ENCODE data around the gene SINHCAF. TPM values are rescaled to one million over a fixed set of nuclear protein-coding genes. Genes with fewer than 3 reads are reported as not detected.

Gene SINHCAF
- total RNA-seq, 1 donor from 2014 or later = 270 TPM

- H3K27me3 Mint-ChIP-seq (ENCODE audit: insufficient read depth) = no peaks in the 10 kb centered on the region
- H3K27ac Mint-ChIP-seq = no peak overlapping the region
- H3K4me1 Mint-ChIP-seq (ENCODE audit: low read depth) = peaks cover 45% of the 10 kb centered on the region
Observed at GRCh38 chr12:31311634-31312258, 14.2 kb downstream of the SINHCAF start.

GRCh38 chr12:31310488-31310887 is 15.5 kb downstream of the SINHCAF start:
- peaks cover 55% of the 10 kb centered on the region for H3K36me3 Mint-ChIP-seq (ENCODE audit: low read depth)
- H3K27me3 Mint-ChIP-seq (ENCODE audit: insufficient read depth) = no peaks in the 10 kb centered on the region
- H3K4me3 Mint-ChIP-seq = no peak overlapping the region
- H3K9me3 Mint-ChIP-seq = peaks cover 13% of the 10 kb centered on the region
- intact Hi-C loops (cut with micrococcal nuclease) = no loop called here
- DNase-seq (ENCODE audit: low spot score) = no peak
- H3K27ac Mint-ChIP-seq = no peak overlapping the region
- peaks cover 47% of the 10 kb centered on the region for H3K4me1 Mint-ChIP-seq (ENCODE audit: low read depth)

More at GRCh38 chr12:31311634-31312258, 14.2 kb downstream of the SINHCAF start:
- Mint-ChIP-seq H3K9me3 (peaks cover 13% of the 10 kb centered on the region), H3K4me3 (no peak overlapping the region), H3K36me3 (ENCODE audit: low read depth) (peaks cover 51% of the 10 kb centered on the region)
- intact Hi-C loops (cut with micrococcal nuclease) = no loop called here
- no peak for DNase-seq (ENCODE audit: low spot score)

GRCh38 chr12:31309279-31309678 is 16.7 kb downstream of the SINHCAF start:
- Mint-ChIP-seq H3K36me3 (ENCODE audit: low read depth) (peaks cover 57% of the 10 kb centered on the region), H3K27me3 (ENCODE audit: insufficient read depth) (no peaks in the 10 kb centered on the region), H3K27ac (no peak overlapping the region), H3K9me3 (peaks cover 13% of the 10 kb centered on the region), H3K4me1 (ENCODE audit: low read depth) (peaks cover 46% of the 10 kb centered on the region), H3K4me3 (no peak overlapping the region)
- intact Hi-C loops (cut with micrococcal nuclease) = no loop called here
- no peak for DNase-seq (ENCODE audit: low spot score)

- peaks cover 43% of the 10 kb centered on the region for H3K4me1 Mint-ChIP-seq (ENCODE audit: low read depth)
- no peak overlapping the region for H3K4me3 Mint-ChIP-seq
- peaks cover 63% of the 10 kb centered on the region for H3K36me3 Mint-ChIP-seq (ENCODE audit: low read depth)
- H3K27me3 Mint-ChIP-seq (ENCODE audit: insufficient read depth) = no peaks in the 10 kb centered on the region
- intact Hi-C loops (cut with micrococcal nuclease) = no loop called here
- DNase-seq (ENCODE audit: low spot score) = no peak
- no peak overlapping the region for H3K27ac Mint-ChIP-seq
- H3K9me3 Mint-ChIP-seq = peaks cover 13% of the 10 kb centered on the region
Observed at GRCh38 chr12:31308116-31308515, 17.8 kb downstream of the SINHCAF start.

- Mint-ChIP-seq H3K9me3 (peaks cover 7% of the 10 kb centered on the region), H3K4me1 (ENCODE audit: low read depth) (peaks cover 32% of the 10 kb centered on the region), H3K27ac (no peak overlapping the region), H3K36me3 (ENCODE audit: low read depth) (peaks cover 61% of the 10 kb centered on the region), H3K27me3 (ENCODE audit: insufficient read depth) (no peaks in the 10 kb centered on the region), H3K4me3 (no peak overlapping the region)
- DNase-seq (ENCODE audit: low spot score) = no peak
- intact Hi-C loops (cut with micrococcal nuclease) = no loop called here
Observed at GRCh38 chr12:31306866-31307265, 19.1 kb downstream of the SINHCAF start.

- Mint-ChIP-seq H3K4me1 (ENCODE audit: low read depth) (peaks cover 36% of the 10 kb centered on the region), H3K36me3 (ENCODE audit: low read depth) (peaks cover 55% of the 10 kb centered on the region), H3K27ac (no peak overlapping the region), H3K9me3 (no peaks in the 10 kb centered on the region), H3K4me3 (no peak overlapping the region), H3K27me3 (ENCODE audit: insufficient read depth) (no peaks in the 10 kb centered on the region)
- intact Hi-C loops (cut with micrococcal nuclease) = no loop called here
- DNase-seq (ENCODE audit: low spot score) = no peak
Observed at GRCh38 chr12:31303466-31303865, 22.5 kb downstream of the SINHCAF start.

- H3K36me3 Mint-ChIP-seq (ENCODE audit: low read depth) = peaks cover 61% of the 10 kb centered on the region
- intact Hi-C loops (cut with micrococcal nuclease) = loop anchor here (2.0 kb wide), 1 partner anchor 15 kb away; no protein-coding TSS in a partner anchor
- H3K4me3 Mint-ChIP-seq = no peak overlapping the region
- no peak overlapping the region for H3K27ac Mint-ChIP-seq
- no peaks in the 10 kb centered on the region for H3K27me3 Mint-ChIP-seq (ENCODE audit: insufficient read depth)
- no peak for DNase-seq (ENCODE audit: low spot score)
- no peaks in the 10 kb centered on the region for H3K9me3 Mint-ChIP-seq
- H3K4me1 Mint-ChIP-seq (ENCODE audit: low read depth) = peaks cover 30% of the 10 kb centered on the region
Observed at GRCh38 chr12:31301311-31301710, 24.6 kb downstream of the SINHCAF start.

- intact Hi-C loops (cut with micrococcal nuclease) = loop anchor here (2.0 kb wide), 1 partner anchor 16 kb away; no protein-coding TSS in a partner anchor
- H3K27me3 Mint-ChIP-seq (ENCODE audit: insufficient read depth) = no peaks in the 10 kb centered on the region
- no peaks in the 10 kb centered on the region for H3K9me3 Mint-ChIP-seq
- no peak overlapping the region for H3K4me3 Mint-ChIP-seq
- H3K4me1 Mint-ChIP-seq (ENCODE audit: low read depth) = peaks cover 25% of the 10 kb centered on the region
- DNase-seq (ENCODE audit: low spot score) = no peak
- H3K36me3 Mint-ChIP-seq (ENCODE audit: low read depth) = peaks cover 61% of the 10 kb centered on the region
- H3K27ac Mint-ChIP-seq = no peak overlapping the region
Observed at GRCh38 chr12:31300783-31301182, 25.2 kb downstream of the SINHCAF start.

- DNase-seq (ENCODE audit: low spot score) = no peak
- intact Hi-C loops (cut with micrococcal nuclease) = loop anchor here (2.0 kb wide), 1 partner anchor 16 kb away; no protein-coding TSS in a partner anchor
- Mint-ChIP-seq H3K9me3 (no peaks in the 10 kb centered on the region), H3K27me3 (ENCODE audit: insufficient read depth) (no peaks in the 10 kb centered on the region), H3K4me3 (no peak overlapping the region), H3K36me3 (ENCODE audit: low read depth) (peaks cover 62% of the 10 kb centered on the region), H3K4me1 (ENCODE audit: low read depth) (peaks cover 25% of the 10 kb centered on the region), H3K27ac (no peak overlapping the region)
Observed at GRCh38 chr12:31300341-31300740, 25.6 kb downstream of the SINHCAF start.

GRCh38 chr12:31298922-31299321 is 27.0 kb downstream of the SINHCAF start:
- H3K4me3 Mint-ChIP-seq = no peak overlapping the region
- no peaks in the 10 kb centered on the region for H3K27me3 Mint-ChIP-seq (ENCODE audit: insufficient read depth)

GRCh38 chr12:31298515-31298910 is 27.4 kb downstream of the SINHCAF start:
- H3K4me1 Mint-ChIP-seq (ENCODE audit: low read depth) = peaks cover 19% of the 10 kb centered on the region
- no peak overlapping the region for H3K27ac Mint-ChIP-seq
- intact Hi-C loops (cut with micrococcal nuclease) = no loop called here

More at GRCh38 chr12:31298922-31299321, 27.0 kb downstream of the SINHCAF start:
- Mint-ChIP-seq H3K4me1 (ENCODE audit: low read depth) (peaks cover 17% of the 10 kb centered on the region), H3K27ac (peak overlapping the region; percentile 61), H3K9me3 (no peaks in the 10 kb centered on the region), H3K36me3 (ENCODE audit: low read depth) (peaks cover 59% of the 10 kb centered on the region)
- intact Hi-C loops (cut with micrococcal nuclease) = no loop called here
- no peak for DNase-seq (ENCODE audit: low spot score)

GRCh38 chr12:31297572-31298514 is 28.1 kb downstream of the SINHCAF start:
- Mint-ChIP-seq H3K9me3 (no peaks in the 10 kb centered on the region), H3K4me1 (ENCODE audit: low read depth) (peaks cover 23% of the 10 kb centered on the region), H3K27me3 (ENCODE audit: insufficient read depth) (no peaks in the 10 kb centered on the region), H3K4me3 (no peak overlapping the region), H3K27ac (no peak overlapping the region), H3K36me3 (ENCODE audit: low read depth) (peaks cover 58% of the 10 kb centered on the region)
- DNase-seq (ENCODE audit: low spot score) = no peak
- intact Hi-C loops (cut with micrococcal nuclease) = no loop called here

More at GRCh38 chr12:31298515-31298910, 27.4 kb downstream of the SINHCAF start:
- no peak for DNase-seq (ENCODE audit: low spot score)
- Mint-ChIP-seq H3K9me3 (no peaks in the 10 kb centered on the region), H3K27me3 (ENCODE audit: insufficient read depth) (no peaks in the 10 kb centered on the region), H3K4me3 (no peak overlapping the region), H3K36me3 (ENCODE audit: low read depth) (peaks cover 59% of the 10 kb centered on the region)

- no peak for DNase-seq (ENCODE audit: low spot score)
- Mint-ChIP-seq H3K36me3 (ENCODE audit: low read depth) (peaks cover 67% of the 10 kb centered on the region), H3K9me3 (no peaks in the 10 kb centered on the region), H3K27me3 (ENCODE audit: insufficient read depth) (no peaks in the 10 kb centered on the region), H3K27ac (no peak overlapping the region), H3K4me3 (no peak overlapping the region), H3K4me1 (ENCODE audit: low read depth) (peaks cover 21% of the 10 kb centered on the region)
- intact Hi-C loops (cut with micrococcal nuclease) = no loop called here
Observed at GRCh38 chr12:31289441-31289840, 36.5 kb downstream of the SINHCAF start.

Data from activated T-helper 1 cell treated with anti-CD3 and anti-CD28 coated beads, Interleukin-12 subunit alpha, Interleukin-12 subunit beta, Interleukin-2, Interleukin-4 antibody, amounts not matched to agents 30 ng/mL and 10 ng/mL and 1 ng/mL, durations not matched to agents 14 hours and 24 hours and 36 hours (primary cell).